HG03571 (cell line): ENCODE results near the gene DSC2.
"Not testable (repeated sequence)": the region's sequence is repeated elsewhere in the genome, so short reads cannot be mapped to it uniquely, and the experiment has no call there.

Experiments
- ATAC-seq: cut with Tn5 transposase; IDR thresholded peaks from one replicate; pipeline ENCODE4 v1.9.1; 2021; ENCODE audit not compliant: unreplicated experiment

DSC2 gene

DNA sequence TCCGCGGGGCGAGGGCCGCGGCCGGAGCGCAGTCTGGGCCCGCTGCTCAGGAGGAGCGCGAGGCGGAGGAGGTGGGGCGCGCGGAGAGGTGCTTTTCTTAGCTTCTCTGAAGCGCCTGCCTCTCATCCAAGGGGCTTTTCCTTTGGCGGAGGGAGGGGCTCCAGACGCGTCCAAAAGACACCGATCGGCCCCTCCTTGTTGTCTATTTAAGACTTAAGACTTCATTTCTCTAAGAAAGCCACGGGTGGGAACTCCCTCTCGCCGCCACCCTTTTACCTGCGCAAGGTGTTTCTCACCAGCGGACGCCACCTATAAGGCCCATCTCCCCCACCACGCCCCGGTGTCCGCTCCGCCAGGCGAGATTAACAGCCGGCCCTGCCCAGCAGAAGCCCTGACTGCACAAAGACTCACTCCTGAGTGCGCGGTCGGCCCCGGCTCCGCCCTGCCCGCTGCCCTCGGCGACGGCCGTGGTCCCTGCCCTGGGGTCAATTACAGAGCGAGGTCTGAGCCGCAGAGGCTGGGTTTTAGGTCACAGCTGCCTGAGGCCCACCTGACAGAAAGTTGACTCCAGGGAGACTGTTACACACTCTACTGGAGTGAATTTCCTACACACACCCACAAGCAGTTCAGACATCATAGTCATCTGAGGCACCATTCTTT, at the start of gene DSC2:
Gene DSC2, minus strand, starts transcription at position 397 of the 660 bp plus-strand sequence. CDS start 450 bp downstream, outside the sequence.
- ATAC-seq, result no peak

DNA sequence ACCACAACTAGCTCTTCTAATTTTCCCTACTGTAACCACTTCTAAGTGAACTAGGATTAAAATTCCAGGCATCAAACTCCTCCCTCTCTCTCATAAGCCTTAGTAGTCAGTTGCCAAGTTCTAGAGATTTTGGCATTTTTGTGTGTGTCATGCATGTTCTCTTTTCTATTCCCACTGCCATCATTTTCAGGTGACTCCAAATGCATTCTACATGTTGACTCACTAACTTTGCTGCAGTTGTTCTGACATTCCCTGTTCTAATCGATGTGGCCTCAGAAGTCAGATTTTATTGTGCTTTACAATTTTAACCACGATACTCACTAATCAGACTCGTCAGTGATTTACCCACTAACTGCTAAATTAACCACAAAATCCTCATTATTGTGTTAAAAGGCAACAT, 47.1 kb upstream of the DSC2 start:
- ATAC-seq, result no peak

DNA sequence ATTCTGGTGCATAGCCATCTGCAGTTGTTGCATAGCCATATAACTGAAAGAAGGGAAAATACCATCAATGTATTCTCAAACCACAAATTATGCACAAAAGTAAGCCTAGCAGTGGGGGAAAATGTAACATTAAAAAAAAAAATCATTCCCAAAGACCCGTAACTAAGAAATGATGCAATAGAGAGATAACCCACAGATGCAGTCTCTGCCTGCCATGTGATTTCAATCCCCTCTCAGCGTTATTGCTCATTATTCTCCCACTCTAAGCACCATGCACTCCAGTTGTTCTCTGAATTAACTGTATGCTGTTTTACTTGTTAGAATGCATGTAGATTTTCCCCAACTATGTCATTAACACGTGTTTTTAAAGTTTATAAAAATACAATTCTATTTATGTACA, 46.4 kb upstream of the DSC2 start:
- no peak for ATAC-seq

DNA sequence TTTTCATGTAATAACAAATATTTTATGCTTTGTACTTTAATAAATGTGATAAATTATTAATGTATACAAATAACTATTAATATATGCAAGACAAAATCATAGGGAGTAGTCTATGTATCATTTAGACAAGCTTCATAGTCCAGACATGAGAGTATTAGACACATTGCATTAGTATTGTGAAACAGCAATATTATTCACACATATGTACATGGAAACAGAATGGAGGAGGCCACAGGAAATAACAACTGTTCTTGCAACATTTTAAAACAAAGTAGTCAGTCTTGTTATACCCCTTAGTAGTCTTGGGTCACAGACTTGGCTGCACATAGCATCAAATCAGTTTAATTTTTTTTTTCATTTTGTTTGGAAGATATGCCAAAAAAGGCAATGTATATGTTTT, 44.6 kb upstream of the DSC2 start:
- no peak for ATAC-seq

DNA sequence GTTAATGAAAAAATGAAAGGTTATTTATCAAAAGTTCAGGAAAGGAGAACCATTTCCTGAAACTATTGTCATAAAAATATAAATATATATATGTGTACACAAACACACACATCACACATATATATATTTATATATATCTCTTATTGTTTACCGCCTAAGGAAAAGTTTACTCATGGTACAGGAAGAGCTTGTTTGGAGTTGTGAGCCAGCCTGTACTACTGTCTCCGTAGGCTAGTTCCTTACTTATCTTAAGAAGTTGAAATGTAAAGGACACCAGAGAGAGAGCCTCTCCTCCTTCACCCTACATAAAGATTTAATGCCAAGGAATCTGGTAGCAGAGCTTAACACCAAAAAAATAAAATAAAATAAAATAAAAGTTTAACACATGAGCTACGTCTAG, 40.8 kb upstream of the DSC2 start:
- no peak for ATAC-seq

DNA sequence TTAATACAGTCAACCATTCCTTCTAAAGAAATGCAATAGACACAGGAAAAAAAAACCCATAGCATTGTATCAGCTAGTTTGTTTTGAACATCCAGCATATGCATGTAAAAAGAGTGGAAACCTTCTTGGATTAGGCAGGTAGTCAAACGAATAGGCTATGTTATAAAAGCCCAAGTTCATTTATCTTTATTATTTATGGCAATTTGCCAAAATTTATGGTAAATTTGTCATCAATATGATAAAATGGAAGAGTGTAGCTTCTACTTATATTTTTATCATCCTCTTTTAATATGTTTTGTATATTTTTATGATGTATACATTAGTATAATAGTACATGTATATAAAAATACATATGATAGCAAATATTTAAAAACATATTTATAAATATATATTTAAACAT, 36.5 kb upstream of the DSC2 start:
- ATAC-seq, result no peak

DNA sequence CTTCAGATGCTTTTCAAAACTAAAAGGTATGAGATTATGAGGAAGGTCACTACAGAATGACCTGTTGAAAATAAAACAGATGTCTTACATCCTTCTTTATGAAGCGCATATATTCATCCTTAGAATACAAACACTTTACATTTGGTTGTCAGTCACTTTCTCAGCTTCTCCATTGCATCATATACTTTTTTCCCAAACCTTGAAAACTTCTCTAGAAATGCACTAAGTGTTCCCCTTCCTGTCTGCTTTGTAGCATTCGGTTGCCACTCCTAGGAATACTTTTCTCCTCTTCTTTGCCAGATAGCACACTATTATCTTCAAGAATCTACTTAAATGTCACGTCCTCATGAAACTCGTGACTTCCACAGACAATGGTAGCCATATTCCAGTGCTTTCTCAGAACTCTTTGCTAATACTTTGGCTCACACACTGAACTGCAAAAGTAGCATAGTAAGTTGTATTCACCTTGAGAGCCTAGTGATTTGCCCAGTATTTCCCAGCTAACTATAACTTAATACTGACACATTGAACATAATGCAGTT, 32.8 kb upstream of the DSC2 start:
- no peak for ATAC-seq

DNA sequence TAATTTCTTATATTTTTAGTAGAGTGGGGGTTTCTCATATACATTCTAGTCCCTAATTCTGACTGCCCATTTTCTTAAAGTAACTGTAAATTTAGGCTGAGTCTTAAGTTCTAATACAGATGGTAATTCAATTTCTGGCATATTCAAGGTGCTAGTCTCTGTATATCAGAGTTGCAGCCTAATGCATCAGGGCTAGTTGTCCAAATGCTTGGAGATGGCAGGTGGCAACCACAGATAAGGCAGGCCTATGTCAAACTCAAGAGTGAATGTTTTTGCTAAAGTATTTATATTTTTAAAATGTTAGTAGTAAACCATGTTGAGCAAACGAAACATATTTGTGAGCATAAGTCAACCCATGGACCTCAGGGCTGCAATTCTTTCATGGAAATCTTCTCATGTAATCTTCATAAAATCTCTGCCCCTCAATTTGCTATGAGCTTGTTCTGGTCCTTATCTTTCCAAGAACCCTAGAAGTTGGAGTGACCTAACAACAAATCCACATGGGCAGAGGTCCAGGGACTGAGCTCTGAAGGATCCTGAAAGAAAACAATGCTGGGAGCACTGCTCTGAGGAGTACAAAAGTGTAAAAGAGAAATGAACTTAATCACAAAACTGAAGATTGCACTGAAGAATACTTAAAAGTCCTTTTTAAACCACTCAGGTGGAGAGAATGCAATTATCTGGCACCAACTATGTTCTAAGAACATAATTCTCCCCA, 27.3 kb upstream of the DSC2 start:
- no peak for ATAC-seq

DNA sequence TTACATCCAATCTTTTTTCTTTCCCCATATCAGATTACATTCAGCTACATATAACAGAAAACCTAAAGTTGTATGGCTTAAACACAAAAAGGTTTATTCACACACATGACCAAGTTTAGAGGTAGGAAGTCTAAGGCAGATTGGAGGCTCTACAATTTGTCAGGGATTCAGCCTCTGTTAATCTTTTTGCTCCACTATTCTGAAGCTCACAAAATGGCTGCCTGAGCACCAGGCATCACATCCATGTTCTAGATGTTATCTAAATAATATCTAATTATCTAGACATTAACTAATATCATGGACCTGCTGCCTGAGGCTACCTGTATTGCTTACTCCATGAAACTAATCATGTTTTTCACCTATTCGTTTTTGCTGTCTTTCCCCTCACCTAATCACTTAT, 23.7 kb upstream of the DSC2 start:
- ATAC-seq, result no peak

DNA sequence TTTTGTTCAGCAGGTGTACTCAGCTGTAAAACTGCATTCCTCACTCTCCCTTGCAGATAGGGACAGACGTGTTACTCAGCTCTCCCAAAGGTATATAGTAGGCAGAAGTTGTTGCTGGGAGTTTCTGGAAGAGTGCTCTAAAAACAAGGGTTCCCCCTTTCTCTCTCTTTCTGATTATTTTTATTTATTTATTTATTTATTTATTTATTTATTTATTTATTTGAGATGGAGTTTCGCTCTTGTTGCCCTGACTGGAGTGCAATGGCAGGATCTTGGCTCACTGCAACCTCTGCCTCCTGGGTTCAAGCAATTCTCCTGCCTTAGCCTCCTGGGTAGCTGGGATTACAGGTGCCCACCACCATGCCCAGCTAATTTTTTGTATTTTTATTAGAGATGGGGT, 20.9 kb upstream of the DSC2 start:
- not testable (repeated sequence) for ATAC-seq

DNA sequence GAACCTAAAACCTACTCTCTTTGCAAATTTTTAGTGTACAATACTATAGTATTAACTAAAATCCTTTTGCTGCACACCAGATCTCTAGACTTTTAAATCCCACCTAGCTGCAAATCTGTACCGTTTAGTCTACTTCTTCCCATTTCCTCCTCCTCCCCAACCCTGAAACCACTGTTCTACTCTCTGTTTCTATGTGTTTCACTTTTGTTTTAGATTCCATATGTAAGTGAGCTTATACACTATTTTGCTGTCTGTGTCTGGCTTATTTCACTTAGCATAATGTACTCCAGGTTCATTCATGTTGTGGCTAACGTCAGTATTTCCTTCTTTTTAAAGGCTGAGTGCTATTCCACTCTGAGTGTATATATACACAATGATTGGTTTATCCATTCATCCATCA, 18.4 kb upstream of the DSC2 start:
- ATAC-seq, result no peak

DNA sequence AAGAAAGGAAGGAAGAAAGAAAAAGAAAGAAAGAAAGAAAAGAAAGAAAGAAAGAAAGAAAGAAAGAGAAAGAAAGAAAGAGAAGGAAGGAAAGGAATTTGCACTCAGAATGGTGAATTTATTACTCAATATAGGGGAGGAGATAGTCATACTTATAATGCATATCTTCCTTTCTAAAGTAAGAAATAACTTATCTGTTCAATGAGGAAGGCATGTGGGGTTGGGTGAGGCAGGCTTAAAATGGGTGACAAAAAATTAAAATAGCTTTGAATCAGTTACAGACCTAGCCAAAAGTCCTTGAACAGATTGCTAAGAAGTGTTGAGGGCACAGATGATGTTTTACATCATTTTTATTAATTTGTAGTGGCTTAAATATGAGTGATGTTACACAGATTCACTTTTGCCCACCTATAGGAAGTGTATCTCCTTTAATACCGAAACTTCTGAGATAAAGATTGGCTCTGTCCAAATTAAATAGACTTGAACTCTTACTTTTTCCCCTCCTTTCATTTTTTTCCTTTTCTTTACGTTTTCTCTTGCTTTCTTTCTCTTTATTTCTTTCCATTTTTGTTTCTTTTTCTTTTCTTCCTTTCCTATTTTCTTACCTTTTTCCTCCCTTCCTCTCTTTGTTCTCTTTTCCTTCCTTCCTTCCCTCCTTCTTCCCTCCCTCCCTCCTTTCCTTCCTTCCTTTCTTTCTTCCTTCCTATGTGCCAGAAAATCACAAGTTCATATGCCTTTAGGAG, 14.8 kb upstream of the DSC2 start:
- no peak for ATAC-seq

DNA sequence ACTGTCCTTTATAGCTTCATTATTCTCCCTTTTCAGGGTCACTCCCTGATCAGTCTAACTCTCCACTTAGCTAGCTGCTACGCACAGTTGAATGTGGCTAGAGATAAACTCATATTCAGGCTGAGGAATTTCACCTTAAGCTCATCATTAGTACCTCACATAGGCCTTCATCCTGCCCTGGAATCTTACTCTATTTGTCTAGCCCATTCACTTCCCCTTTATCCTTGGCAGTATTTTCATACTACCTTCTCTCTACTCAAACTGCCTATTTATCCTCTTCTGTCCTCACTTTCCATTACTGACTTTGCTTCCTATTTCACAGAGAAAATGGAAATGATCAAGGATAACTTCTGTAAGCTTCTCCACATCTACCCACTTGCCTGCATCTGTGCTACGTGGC, 10.6 kb upstream of the DSC2 start:
- no peak for ATAC-seq

DNA sequence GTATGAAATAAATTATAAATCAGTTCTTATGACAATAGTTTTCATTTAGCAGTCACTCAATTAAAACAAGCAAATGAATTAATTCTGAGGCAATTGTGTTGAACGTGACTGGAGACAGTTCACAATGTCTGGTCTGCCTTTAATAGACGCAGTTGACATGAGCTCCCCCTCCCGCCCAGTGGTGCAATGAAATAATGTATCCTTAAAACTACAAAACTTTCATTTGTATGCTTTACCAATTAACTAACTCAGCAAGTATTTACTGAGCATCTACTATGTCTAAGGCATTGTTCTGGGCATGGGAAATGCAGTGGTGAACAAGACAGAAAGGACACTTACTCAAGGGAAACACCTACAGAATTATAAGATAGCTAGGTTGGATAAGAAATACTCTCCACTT, 3.5 kb upstream of the DSC2 start:
- no peak for ATAC-seq

DNA sequence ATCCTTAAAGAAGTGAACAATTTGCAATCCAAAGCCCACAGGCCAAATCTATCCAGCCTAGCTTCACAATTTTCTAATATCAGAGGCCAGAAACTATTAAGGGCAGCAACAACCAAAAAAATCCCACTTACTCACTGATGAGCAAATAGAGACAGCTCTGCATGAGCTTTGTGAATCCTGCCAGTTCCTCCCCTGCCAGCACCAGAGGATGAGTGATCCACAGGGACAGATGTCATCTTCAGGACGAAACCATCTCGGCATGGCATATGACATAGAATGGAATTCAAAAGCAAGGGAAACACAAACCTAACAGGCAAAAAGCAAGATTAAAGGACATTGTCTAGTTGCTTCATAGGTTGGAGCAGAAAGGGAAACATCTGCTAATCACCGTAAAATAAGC, 2.2 kb upstream of the DSC2 start:
- no peak for ATAC-seq

DNA sequence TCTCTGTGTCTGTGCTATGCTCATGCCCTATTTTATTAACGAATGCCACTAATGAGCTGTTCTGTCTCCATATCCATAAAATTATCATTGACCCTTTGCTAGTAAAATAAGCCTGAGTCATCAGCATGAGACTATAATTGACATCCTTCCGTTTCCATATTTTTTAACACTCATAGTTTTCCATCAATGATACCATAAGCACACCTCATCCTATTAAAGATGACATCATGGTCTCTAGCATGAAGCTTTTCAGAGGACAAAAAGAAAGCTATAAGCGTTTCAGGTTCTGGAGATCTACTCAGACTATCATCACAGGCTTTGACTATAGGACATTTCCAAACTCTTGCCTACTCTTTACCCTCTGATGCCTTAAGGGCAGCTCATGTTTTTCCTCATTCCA, 1.2 kb upstream of the DSC2 start:
- ATAC-seq, result no peak

DNA sequence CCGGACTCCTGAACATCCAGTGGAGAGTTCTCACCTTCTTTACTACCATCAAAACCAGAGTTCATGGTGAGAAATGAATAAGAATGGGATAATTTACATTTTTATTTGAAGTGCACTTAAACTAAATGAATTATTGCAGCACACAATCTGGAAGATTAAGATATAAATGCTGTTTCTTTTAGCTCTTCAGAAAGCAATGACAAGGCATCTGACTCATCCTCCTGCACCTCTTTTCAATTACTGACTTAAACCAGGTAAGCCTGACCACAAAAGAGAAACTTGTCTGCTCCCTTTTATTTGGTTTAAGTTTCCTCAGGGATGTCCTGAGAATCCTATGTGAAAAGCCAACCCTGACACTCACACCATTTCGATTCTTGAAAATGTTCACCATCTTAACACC, 720 bp upstream of the DSC2 start:
- no peak for ATAC-seq

DNA sequence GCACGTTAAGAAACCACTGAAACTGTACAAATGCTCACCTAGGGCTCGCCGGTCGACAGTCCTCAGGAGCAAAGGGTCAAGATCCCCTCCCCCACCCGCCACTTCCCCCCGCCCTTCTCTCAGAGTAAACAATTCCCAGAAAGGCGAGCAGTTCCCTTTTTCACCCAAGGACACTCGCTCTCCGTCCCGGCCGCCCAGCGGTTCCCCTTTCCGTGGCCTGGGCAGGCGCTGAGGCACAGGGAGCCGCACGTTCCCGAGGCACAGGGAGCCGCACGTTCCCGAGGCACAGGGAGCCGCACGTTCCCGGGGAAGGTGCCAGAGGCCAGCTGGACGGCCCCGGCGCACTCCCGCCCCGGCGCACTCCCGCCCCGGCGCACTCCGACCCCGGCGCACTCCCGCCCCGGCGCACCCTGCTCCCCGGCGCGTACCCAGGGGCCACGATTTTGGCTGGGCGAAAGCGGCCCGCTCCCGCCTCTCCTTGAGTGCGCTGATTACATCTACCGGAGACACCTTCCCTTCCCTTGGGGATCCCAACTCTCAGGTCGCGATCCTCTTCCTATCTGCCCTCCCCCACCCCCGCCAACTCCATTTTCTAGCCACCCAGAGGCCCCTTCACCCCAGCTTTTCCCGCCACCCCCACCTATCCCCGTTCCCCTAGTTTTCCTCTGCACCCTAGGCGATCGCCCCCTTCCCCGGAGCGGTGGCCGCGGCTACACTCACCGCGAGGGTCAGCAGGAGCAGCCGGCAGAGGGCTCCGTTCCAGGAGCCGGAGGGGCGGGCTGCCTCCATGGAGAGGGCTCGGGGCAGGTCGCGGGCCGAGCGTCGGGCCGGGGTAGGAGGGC, 817 bp downstream of the DSC2 start:
- no peak for ATAC-seq

DNA sequence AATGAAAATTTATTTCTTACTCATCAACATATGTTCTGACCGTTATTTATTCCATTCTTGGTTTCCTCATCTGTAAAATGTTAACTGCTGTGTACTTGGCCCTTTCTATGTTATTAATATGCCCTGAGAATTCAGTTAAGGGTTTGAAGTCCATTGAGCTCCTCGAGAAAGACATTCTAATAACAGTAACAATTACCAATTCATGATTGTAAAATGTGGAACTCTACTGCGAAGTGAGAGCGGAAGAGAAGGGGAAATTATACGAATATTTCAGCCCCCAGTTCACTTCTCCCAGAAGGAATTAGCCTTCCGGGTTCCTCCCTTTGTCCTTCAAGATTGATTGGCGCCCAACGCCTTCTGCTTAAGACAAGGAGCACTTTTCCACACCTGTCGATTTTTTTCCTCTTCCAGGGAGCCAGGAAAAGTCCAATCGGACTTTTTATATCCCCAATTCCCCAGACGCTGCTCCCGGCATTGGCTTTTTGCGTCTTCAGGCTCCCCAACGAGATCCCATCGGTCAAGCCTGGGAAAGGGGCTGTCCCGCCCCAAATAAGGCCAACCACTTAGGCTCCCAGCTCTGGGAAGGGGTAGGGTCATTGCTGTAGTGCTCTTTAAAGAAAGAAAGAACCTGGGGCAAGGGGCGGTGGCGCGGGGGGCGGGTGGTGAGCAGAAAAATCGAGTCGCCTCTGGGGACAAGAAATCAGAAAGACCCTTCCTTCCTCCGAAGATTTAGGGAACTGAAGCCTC, 1.6 kb downstream of the DSC2 start:
- no peak for ATAC-seq

DNA sequence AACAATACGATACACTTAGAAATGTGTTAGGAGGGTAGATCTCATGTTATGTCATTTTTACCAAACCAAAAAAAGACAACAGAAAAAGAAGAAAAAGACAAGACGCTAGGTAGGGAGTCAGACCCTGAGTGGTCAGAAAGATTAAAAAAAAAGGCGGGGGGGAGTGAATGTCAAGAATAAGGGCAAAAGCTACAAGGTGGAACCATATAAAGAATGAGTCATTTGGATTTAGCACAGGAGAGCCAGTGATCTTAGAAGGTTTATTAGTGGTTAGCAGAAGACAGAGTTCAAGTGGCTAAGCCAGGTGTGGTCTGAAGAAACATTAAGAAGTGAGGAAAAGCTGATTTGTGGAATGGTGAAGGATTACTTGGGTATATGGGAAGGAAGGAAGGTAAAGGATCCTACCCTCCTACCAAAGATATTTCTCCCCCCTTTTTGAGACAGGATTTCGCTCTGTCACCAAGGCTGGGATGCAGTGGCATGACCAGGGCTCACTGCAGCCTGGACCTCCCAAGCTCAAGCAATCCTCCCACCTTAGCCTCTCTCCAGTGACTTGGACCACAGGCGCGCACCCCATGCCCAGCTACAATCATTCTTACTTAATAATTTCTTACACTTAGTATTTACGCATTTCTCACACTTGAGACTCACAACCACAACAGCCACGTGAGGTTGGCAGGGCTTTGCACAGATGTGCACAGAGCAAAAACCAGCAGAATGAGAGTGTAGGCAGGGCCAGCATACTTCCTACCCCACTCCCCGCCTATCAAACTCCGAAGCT, 2.6 kb downstream of the DSC2 start:
- ATAC-seq, result no peak
